GM12878 (cell line): ENCODE measurements around the gene HDHD3. TPM values are rescaled to one million over a fixed set of nuclear protein-coding genes. Genes with fewer than 3 reads are reported as not detected.
A peak's percentile ranks its signal among the peaks of the same experiment; 100 is the strongest.

Source experiments
- ASH2L ChIP-seq: fragments of 300-600, 200-600 bp; sonication (generic); IDR thresholded peaks from 2 replicates; pipeline ENCODE4 v1.6.1; 2017; ENCODE audit warnings: low read depth, mild to moderate bottlenecking, borderline replicate concordance
- ATF3 ChIP-seq: IDR thresholded peaks from 2 replicates; pipeline ENCODE4 v1.6.1; 2011; ENCODE audit warnings: low read depth, mild to moderate bottlenecking, low read length, moderate library complexity, borderline replicate concordance; ENCODE audit errors: extremely low read depth
- BACH1 ChIP-seq: fragments of 450-650 bp; IDR thresholded peaks from 2 replicates; pipeline ENCODE4 v1.6.1; 2017; ENCODE audit warnings: mild to moderate bottlenecking, borderline replicate concordance
- BRCA1 ChIP-seq: IDR thresholded peaks from 2 replicates; pipeline ENCODE4 v1.6.1; 2011; ENCODE audit warnings: low read depth, low read length, improper control_type of control experiment
- CBX3 ChIP-seq: fragments of 200-600 bp; sonication (generic); IDR thresholded peaks from 2 replicates; pipeline ENCODE4 v1.6.1; 2016; ENCODE audit warnings: low read depth, borderline replicate concordance
- CHD2 ChIP-seq: IDR thresholded peaks from 2 replicates; pipeline ENCODE4 v1.6.1; 2011; ENCODE audit warnings: low read depth, low read length, improper control_type of control experiment, borderline replicate concordance
- DPF2 ChIP-seq: fragments of 450-650 bp; IDR thresholded peaks from 2 replicates; pipeline ENCODE4 v1.6.1; 2017; ENCODE audit warnings: mild to moderate bottlenecking
- FOXK2 ChIP-seq: fragments of 450-650 bp; IDR thresholded peaks from 2 replicates; pipeline ENCODE4 v1.6.1; 2017; ENCODE audit warnings: mild to moderate bottlenecking, moderate library complexity
- GATAD2B ChIP-seq: fragments of 450-650 bp; conservative IDR thresholded peaks from 2 replicates; pipeline ENCODE4 v1.6.1; 2017; ENCODE audit warnings: low read depth, mild to moderate bottlenecking, moderate library complexity
- HDAC2 ChIP-seq: fragments of 200-600 bp; sonication (generic); IDR thresholded peaks from 2 replicates; pipeline ENCODE4 v1.6.1; 2017
- IRF4 ChIP-seq: IDR thresholded peaks from 2 replicates; pipeline ENCODE4 v1.6.1; 2011; ENCODE audit warnings: low read depth, low read length
- JUNB ChIP-seq: IDR thresholded peaks from 2 replicates; pipeline ENCODE4 v1.6.1; 2016; ENCODE audit warnings: antibody characterized with exemption, mild to moderate bottlenecking
- MEF2B ChIP-seq: fragments of 450-650 bp; IDR thresholded peaks from 2 replicates; pipeline ENCODE4 v1.6.1; 2018; ENCODE audit warnings: mild to moderate bottlenecking, moderate library complexity; ENCODE audit not compliant: partially characterized antibody, poor library complexity, severe bottlenecking
- PML ChIP-seq: IDR thresholded peaks from 2 replicates; pipeline ENCODE4 v1.6.1; 2012; ENCODE audit warnings: low read length, inconsistent platforms
- RAD51 ChIP-seq: fragments of 450-650 bp; IDR thresholded peaks from 2 replicates; pipeline ENCODE4 v1.6.1; 2016; ENCODE audit warnings: moderate library complexity, mild to moderate bottlenecking, inconsistent platforms
- SPI1 ChIP-seq: IDR thresholded peaks from 2 replicates; pipeline ENCODE4 v1.6.1; 2011; ENCODE audit warnings: low read depth, mild to moderate bottlenecking, low read length, moderate library complexity, borderline replicate concordance; ENCODE audit not compliant: insufficient read depth
- SREBF1 ChIP-seq: IDR thresholded peaks from 2 replicates; pipeline ENCODE4 v1.6.1; 2012; ENCODE audit warnings: mild to moderate bottlenecking, low read length
- SRF ChIP-seq, 2 experiments: IDR thresholded peaks; 2 replicates each; pipeline ENCODE4 v1.6.1; 2011; ENCODE audit warnings: low read depth in 2 of 2, low read length in 2 of 2, mild to moderate bottlenecking in 1 of 2, moderate library complexity in 1 of 2
- YBX1 ChIP-seq: fragments of 450-650 bp; IDR thresholded peaks from 2 replicates; pipeline ENCODE4 v1.6.1; 2016; ENCODE audit warnings: antibody characterized with exemption
- polyA plus RNA-seq, 11 experiments: library from polyadenylated mRNA; depleted of rRNA in 4 of 11; unstranded in 6 of 11; stranded (reverse) in 5 of 11; fragments of >200 nt; fragmentation: Nextera tagmentation in 4 of 11; fragmentation: Illumina TruSeq in 1 of 11; extraction: Ambion mirVana in 4 of 11; extraction: Trizol in 1 of 11; gene quantifications; 1 replicate in 1 of 11; 2 replicates in 10 of 11; pipeline versions ENCODE4 v1.2.1 to v1.2.3, GENCODE V29; 2011 to 2016; ENCODE audit warnings: inconsistent platforms in 2 of 11, missing spikeins in 2 of 11, low read depth in 1 of 11
- total RNA-seq, 4 experiments: library from RNA; depleted of rRNA in 3 of 4; stranded (reverse); fragments of >200 nt in 3 of 4; fragmentation: Illumina TruSeq in 1 of 4; extraction: Trizol in 1 of 4; gene quantifications; 2 replicates each; pipeline versions ENCODE4 v1.2.1 to v1.2.3, GENCODE V29; 2013 to 2021
- TF ChIP-seq, protein P1 (sequence below): IDR thresholded peaks from 2 replicates; pipeline ENCODE4 v1.6.1; 2012; ENCODE audit warnings: mild to moderate bottlenecking, low read depth, low read length
- TF ChIP-seq, protein P2 (sequence below): fragments of 450-650 bp; formaldehyde crosslinking; IDR thresholded peaks from 2 replicates; pipeline ENCODE4 v1.5.0; 2022; ENCODE audit warnings: mild to moderate bottlenecking, missing genetic modification characterization
- TF ChIP-seq, protein P3 (sequence below): IDR thresholded peaks from 2 replicates; pipeline ENCODE4 v1.6.1; 2011; ENCODE audit warnings: low read depth, low read length, improper control_type of control experiment, borderline replicate concordance

The HDHD3 gene
- total and polyA plus RNA-seq, 10 of the 15 experiments (the other 5 are each of a cell fraction or from before 2014, with no cell fraction given): 1.3 to 29.4 (median 17.9) TPM

DNA sequence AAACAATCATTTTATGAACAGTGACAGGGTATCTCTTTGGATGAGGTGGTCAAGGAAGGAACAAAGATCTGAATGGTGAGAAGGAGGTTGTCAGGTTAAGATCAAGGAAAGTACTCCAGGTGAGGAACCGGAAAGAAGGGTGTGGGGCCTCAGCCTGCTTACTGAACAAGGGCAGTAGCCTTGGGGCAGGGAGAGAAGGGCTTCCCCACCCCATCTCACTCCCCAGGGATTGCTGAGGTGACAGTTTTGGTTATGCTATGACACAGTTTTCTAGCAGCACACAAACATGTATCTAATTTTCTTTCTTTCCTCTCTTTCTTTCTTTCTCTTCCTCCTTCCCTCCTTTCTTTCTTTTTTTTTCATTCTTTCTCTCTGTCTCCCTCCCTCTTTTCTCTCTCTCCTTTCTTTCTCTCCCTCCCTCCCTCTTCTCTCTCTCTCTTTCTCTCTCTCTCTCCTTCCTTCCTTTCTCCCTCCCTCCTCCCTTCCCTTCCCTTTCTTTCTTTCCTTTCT, 4.1 kb upstream of the HDHD3 start (continued):
- TF ChIP-seq, protein P1, sequence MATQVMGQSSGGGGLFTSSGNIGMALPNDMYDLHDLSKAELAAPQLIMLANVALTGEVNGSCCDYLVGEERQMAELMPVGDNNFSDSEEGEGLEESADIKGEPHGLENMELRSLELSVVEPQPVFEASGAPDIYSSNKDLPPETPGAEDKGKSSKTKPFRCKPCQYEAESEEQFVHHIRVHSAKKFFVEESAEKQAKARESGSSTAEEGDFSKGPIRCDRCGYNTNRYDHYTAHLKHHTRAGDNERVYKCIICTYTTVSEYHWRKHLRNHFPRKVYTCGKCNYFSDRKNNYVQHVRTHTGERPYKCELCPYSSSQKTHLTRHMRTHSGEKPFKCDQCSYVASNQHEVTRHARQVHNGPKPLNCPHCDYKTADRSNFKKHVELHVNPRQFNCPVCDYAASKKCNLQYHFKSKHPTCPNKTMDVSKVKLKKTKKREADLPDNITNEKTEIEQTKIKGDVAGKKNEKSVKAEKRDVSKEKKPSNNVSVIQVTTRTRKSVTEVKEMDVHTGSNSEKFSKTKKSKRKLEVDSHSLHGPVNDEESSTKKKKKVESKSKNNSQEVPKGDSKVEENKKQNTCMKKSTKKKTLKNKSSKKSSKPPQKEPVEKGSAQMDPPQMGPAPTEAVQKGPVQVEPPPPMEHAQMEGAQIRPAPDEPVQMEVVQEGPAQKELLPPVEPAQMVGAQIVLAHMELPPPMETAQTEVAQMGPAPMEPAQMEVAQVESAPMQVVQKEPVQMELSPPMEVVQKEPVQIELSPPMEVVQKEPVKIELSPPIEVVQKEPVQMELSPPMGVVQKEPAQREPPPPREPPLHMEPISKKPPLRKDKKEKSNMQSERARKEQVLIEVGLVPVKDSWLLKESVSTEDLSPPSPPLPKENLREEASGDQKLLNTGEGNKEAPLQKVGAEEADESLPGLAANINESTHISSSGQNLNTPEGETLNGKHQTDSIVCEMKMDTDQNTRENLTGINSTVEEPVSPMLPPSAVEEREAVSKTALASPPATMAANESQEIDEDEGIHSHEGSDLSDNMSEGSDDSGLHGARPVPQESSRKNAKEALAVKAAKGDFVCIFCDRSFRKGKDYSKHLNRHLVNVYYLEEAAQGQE: no peak
- TF ChIP-seq DPF2 (peak; percentile 91; the same call in 1 of the 2 replicates), SPI1 (peak; percentile 58), SRF (IDR thresholded peaks at IDR 0.05; ENCODE audit: low read depth in 2 of 2, low read length in 2 of 2) (0 out of 4 replicates have a peak, but pooled peaks of 1 of the 2 experiments have one; percentile 16), SREBF1 (no peak), PML (no peak), BACH1 (peak; percentile 61; the same call in 1 of the 2 replicates), YBX1 (peak; percentile 95), MEF2B (peak; percentile 99), GATAD2B (peak; percentile 73), CBX3 (no peak), JUNB (peak; percentile 72), RAD51 (0 out of 2 replicates have a peak, but pooled peaks have one; percentile 12), FOXK2 (0 out of 2 replicates have a peak, but pooled peaks have one; percentile 4), IRF4 (peak; percentile 93), CHD2 (peak; percentile 60; the same call in 1 of the 2 replicates), ASH2L (no peak), ATF3 (no peak), HDAC2 (no peak), BRCA1 (no peak)
- TF ChIP-seq, protein P2, sequence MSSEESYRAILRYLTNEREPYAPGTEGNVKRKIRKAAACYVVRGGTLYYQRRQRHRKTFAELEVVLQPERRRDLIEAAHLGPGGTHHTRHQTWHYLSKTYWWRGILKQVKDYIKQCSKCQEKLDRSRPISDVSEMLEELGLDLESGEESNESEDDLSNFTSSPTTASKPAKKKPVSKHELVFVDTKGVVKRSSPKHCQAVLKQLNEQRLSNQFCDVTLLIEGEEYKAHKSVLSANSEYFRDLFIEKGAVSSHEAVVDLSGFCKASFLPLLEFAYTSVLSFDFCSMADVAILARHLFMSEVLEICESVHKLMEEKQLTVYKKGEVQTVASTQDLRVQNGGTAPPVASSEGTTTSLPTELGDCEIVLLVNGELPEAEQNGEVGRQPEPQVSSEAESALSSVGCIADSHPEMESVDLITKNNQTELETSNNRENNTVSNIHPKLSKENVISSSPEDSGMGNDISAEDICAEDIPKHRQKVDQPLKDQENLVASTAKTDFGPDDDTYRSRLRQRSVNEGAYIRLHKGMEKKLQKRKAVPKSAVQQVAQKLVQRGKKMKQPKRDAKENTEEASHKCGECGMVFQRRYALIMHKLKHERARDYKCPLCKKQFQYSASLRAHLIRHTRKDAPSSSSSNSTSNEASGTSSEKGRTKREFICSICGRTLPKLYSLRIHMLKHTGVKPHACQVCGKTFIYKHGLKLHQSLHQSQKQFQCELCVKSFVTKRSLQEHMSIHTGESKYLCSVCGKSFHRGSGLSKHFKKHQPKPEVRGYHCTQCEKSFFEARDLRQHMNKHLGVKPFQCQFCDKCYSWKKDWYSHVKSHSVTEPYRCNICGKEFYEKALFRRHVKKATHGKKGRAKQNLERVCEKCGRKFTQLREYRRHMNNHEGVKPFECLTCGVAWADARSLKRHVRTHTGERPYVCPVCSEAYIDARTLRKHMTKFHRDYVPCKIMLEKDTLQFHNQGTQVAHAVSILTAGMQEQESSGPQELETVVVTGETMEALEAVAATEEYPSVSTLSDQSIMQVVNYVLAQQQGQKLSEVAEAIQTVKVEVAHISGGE: no peak
- TF ChIP-seq, protein P3, sequence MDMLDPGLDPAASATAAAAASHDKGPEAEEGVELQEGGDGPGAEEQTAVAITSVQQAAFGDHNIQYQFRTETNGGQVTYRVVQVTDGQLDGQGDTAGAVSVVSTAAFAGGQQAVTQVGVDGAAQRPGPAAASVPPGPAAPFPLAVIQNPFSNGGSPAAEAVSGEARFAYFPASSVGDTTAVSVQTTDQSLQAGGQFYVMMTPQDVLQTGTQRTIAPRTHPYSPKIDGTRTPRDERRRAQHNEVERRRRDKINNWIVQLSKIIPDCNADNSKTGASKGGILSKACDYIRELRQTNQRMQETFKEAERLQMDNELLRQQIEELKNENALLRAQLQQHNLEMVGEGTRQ: peak; percentile 37
- TF ChIP-seq, all 136 proteins: peak for 41
